GM21526 (cell line): Measurements from ENCODE around the gene PNMA8B.
"Not testable (repeated sequence)": the region's sequence is repeated elsewhere in the genome, so short reads cannot be mapped to it uniquely, and the experiment has no call there.

ENCODE experiments used
- ATAC-seq: cut with Tn5 transposase; IDR thresholded peaks from one replicate; pipeline ENCODE4 v1.9.1; 2021; ENCODE audit warnings: moderate library complexity; ENCODE audit not compliant: unreplicated experiment, low FRiP score

Gene PNMA8B

DNA sequence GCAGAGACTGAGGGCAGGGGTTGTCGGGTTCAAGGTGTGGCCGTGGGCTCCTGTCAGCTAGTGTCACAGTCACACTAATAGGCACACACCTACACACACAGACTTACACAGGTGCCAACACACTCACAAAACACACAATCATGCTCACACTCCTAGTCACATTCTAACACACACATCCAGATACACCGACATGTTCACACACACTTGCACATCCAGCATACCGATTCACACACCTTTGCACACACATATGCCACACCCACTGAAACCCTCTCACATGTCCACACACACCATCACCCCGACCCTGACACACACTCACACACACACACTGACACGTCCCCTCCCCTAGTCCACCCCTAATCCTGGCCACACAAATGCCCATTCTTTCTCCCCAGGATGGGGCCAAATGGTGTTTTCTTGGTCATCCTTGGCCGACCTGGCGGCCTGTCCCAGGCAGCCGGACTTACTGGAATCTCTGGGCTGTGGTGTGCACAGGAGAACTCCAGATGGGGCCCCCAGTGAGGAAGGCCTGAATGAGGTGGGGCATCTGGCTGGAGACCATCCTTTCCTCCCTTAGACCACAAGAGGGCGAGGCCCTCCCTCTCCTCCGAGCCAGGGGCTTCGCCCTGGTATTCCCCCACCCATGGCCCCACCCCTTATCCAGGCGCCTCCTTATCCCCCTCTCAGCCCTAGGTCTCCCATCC is 19.1 kb upstream of the PNMA8B start:
- ATAC-seq = no peak

DNA sequence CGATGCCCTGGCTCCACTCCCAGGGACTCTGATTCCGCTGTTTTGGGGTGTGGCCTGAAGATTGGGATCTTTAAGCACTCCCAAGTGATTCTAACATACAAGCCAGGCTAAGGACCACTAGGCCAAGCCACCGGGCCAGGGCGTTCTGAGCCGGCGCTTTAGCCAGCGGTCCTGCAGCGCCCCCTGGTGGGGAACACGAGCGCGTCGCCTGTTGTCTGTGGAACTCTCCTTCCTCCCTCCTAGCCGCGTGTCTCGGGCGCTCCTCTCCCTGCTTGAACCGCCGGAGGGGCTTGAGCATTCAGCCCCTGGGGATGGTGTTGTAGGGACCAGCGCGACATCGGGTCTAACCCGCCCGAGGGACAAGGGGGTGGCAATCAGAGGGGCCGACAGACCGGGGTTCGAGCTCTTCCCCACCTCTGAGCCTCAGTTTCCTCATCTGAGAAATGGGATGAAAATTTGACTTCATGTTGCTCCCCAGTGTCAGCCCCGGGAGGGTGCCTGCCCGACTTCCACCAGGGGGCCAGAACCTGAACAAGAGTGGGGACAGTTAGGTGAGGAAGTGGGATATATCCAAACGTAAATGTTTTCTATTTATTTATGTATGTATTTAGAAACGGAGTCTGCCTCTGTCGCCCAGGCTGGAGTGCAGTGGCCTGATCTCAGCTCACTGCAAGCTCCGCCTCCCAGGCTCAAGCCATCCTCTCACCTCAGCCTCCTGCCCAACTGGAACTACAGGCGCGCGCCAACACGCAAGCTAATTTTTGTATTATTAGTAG is 18.0 kb upstream of the PNMA8B start:
- no peak for ATAC-seq

DNA sequence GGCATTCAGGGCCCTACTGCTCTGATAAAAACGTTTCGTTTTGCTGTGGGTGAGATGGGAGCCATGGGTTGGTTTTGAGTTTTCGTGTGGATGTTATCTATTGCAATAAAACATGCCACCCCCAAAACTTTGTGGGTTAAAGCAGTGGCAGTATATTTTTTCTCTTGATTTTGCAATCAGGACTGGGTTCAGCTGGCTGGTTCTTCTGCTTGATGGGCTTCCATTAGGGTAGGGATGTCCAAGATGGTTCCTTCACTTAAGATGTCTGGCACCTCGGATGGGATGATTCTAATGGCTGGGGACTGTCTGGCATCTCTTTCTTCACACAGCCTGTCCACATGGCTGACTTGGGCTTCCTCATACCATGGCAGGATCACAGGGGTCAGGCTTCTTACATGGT is 15.6 kb upstream of the PNMA8B start:
- ATAC-seq = no peak

DNA sequence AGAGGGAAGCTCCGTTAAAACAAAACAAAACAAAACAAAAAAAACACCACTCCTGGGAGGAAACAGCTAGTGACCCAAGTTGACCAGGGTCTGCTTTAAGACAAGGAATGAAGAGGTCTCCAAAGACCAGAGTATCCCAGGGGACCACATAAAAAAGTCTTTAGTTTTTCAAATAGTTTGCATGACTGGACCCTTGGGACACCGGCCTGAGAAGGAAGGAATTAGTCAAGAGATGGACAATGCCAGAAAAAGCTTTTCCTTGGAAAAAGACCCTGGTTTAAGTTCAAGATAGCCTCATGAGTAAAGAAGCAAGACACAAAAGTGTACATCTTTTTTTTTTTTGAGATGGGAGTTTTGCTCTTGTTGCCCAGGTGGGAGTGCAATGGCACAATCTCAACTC is 12.5 kb upstream of the PNMA8B start:
- ATAC-seq = no peak

DNA sequence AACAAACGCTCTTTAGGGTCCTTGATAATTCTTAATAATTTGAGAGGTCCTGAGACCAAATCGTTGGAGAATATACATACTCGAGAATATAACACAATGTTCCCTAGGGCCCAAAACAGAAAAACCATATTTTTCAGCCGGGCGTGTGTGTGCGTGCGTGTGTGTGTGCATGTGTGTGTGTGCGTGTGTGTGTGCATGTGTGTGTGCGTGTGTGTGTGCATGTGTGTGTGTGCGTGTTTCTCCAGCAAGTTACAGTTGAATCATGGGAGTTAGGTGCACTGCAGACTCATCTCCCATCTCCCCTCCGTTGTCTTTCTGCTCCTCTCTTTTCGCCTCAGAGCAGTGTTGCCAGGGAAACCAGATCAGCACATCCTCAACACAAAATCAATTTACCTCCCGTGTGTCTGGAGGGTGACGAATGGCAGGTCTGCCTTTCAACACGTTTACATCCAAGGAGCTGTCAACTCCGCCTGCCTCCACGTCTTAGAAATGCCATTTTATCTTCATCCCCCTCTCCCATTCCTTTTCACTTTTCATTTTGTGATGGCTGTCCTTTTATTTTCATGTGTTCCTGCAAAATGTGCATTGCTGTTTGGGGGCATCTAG is 8.3 kb upstream of the PNMA8B start:
- ATAC-seq = no peak

DNA sequence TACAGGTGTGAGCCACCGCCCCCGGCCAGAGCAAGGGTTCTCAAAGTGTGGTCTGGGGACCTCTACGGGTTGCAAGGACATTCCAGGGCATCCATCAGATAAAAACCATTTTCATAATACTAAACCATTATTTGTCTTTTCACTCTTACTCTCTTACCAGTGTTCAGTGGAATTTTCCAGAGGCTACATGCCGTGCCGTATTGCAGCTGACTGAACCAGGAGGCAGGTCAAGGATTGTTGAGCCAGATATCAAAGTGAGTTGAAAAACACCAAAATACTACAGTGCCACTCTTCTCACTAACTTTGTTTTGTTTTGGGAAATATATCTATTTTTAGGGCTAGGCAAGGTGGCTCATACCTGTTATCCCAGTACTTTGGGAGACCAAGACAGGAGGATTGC is 7.2 kb upstream of the PNMA8B start:
- ATAC-seq = no peak

DNA sequence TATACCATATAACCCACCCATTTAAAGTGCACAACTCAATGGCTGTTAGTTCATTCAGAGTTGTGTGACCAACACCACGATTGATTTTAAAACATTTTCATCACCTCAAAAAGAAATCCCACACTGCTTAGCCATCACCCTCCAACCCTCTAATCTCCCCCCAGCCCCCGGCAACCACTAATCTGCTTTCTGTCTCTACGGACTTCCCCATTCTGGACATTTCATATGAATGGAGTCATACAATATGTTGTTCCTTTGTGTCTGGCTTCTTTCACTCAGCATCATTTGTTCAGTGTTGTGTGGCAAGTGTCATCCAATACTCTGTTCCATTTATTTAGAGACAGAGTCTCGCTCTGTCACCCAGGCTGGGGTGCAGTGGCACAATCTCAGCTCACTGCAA is 4.0 kb upstream of the PNMA8B start:
- ATAC-seq = no peak

DNA sequence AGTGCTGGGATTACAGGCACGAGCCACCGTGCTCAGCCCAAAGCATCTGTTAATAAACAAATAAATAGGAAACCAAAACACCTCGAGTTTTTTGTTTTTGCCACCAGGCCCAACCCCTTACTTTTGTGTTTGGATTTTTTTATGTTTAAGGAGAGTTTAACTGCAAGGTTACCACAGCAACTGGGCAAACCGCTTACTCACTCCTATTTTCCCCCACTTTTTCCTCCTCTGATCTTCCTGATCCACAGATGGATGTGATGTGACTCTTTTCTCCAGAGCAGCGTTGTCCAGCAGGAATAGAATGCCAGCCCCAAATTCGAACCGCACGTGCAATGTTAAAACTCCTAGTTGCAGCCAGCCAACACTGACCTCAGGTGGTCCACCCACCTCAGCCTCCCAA is 2.1 kb upstream of the PNMA8B start:
- no peak for ATAC-seq

DNA sequence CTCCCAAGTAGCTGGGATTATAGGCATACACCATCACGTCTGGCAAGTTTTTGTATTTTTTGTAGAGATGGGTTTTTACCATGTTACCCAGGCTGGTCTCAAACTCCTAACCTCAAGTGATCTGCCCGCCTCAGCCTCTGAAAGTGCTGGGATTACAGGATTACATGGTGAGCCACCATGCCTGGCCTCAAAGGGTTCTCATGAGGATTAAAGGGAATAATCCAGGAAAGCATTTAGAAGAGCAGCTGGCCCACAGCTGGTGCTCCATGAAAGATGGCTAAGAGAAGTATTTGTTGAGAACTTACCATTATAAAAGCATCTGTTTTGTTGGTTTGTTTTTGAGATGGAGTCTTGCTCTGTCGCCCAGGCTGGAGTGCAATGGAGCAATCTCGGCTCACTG is 1.2 kb upstream of the PNMA8B start:
- ATAC-seq = not testable (repeated sequence)

DNA sequence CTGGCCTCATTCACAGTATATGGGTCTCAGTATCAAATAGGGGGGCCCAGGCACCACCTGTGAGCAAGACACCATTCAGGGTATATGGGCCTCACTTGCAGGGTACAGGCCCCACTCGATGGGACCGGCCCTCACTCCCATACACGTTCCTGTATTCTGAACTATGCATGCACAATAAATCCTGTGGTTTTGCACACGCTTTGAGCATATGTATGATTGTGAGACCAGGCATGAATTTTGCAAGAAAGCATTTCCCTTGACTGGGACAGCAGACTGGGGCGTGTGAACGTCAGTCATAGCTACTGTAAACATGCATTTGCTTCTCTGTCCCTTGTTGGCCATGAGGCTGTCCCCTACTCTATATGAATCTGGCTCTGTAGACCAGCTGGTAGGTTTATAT is 637 bp upstream of the PNMA8B start:
- no peak for ATAC-seq

DNA sequence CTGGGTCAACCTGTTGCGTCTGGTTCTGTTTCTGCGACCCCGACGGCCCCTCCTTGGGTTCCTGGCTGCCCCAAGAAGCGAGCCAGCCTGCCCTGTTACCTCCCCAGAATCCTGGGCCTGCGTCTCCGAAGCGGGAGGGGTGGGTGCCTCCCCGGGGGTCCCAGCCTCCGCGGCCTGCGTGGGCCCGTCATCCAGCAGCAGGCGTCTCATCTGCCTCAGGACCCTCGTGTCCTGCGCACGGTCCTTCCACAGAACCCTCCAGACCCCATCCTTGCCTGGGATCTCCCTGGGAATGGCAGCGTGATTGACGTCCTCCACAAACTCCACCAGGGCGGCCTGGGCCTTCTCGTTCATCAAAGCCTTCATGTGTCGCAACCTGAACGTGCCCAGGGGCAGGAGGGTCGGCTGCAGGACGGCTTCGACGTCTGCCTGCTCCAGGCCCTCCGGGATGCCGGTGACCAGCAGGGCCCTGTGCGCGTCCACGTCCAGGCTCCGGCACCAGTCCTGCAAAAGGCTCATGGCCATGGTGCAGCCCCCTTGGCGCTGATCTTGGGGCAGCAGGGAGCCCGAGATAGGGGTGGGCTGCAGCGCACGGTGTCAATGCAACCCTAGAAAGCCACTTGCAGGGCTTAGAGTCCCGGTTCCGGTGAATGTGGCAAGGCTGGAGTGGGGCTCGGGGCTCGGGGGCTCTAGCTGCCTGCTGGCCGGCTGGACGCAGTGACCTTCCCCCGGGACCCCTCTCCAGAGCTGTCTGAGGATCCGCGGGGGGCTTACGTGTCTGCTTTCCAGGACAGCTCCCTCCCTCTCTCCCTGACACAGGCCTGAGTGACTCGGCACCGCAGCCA is 504 bp downstream of the PNMA8B start:
- ATAC-seq = no peak

DNA sequence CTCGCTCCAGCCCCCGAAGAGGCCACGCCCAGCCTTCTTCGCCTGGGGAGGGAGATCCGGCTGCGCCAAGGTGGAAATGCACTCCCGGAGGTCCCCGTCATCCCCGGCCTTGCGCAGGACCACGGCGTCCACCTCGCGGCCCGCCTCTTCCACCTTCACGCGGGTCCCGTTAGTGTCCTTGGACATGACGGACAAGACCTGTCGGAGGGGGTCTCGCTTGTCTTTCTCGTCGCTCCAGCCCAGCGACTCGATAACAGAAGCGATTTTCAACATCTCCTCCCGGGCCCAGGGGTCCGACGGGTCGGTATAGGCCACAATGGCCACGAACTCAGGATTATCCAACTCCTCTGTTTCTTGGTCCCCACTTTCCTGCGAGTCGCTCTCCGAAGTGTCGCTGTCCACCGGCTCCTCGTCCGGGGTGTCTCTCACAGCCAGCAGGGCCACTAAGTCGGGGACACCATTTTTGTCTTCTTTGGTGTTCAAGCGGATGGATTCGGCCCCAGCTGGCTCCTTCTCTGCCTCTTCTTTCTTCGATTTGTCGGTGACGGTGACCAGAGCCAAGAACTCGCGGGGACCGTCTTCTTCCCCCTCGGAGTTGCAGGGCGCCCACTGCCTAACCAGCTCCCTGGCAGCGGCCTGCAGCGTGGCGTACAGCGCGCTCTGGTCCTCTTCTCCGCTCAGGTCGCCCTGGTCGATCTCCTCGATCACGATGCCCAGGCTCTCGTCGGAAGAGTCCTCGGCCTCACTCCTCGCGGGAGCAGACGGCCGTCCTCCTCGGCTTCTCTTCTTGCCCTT is 1.3 kb downstream of the PNMA8B start:
- ATAC-seq = no peak

DNA sequence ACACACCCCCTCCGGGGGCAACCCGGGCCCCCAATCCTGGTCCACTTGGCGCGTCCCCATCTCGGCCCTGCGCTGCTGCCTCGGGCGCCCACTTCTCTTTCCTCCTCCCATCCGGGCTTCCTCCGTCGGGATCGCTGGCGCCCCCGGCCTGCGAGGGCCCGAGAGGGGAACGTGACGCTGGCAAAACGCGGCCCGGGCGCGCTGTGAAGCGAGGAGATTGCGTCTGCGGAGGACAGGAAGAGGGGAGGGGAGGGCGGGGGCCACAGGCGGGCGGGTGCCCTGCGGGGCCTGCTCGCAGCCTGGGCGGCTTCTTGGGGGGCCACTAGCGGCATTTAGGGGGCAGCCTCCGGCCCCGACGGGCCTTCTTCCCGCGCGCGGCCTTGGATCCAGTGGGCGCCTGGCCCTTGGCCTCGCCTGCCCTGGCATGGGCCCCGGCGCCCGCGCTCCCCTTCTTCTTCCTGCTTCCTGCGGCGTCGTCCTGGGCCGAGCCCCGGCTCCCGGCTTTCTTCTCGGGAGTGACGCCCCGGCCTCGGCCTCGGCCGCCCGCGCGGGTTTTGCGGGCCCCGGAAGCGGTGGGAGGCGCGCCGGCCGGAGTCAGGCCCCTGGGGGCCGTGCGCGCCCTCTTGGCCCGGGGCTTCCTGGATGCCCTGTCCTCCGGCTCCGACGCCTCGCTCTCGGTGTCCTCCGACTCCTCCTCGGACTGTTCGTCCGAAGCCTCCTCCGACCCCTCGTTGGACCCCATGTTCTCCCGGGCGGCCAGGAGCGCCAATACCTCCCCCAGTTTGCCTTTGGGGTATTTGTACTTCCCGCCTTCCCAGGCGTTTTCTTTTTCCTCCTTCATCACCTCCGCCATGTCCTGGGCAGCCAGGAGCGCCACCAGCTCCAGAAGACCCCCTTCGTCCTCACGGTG is 2.2 kb downstream of the PNMA8B start:
- no peak for ATAC-seq

DNA sequence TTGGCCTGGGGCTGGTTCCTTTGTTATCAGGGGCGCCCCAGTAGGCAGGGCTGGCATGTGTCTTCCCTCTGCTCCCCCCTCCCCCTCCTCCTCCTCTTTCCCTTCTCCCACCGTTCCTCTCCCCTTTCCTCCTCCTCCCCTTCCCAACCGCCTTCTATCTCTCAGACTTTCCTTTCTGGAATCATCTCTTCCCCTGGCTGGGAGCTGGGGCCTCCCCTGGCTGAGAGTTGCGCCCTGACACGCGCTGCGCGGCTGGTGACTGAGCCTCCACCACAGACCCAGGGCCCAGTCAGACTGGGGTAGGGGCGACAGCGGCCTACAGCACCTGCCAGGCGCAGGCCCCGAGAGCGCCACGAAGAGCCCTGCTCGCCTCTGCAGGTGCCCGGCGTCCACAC is 2.8 kb downstream of the PNMA8B start:
- no peak for ATAC-seq

DNA sequence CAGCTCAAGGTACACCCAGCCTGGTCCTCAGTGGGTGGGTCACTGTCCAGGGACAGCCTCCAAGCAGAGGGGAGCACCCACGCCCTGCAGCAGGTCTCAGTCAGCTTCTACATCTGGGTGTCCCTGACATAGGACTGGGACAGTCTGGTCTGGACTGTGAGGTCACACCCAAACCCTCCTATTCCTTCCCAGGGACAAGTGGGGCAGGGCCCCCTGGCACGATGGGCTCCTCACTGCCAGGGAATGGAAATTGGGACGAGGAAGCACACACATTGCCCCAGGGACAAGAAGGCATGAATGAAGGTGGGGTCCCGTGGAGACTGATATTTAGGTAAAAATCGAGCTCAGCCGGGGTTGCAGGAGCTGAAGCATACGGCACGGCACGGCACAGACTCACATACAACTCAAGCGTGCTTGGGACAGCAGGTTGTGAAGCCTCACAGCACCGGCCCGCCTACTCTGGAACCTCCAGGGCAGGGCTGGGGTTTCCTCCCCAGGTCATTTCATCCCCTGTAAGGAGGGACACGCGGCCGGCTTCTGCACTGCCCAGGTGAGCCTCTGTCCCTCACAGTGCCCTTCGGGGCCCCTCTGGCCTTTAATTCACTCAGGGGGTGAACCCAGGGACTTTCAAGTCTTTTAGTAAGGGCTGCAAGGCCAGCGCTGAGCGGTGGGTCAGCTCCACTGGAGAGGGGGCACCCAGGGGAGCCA is 3.5 kb downstream of the PNMA8B start:
- ATAC-seq = no peak

DNA sequence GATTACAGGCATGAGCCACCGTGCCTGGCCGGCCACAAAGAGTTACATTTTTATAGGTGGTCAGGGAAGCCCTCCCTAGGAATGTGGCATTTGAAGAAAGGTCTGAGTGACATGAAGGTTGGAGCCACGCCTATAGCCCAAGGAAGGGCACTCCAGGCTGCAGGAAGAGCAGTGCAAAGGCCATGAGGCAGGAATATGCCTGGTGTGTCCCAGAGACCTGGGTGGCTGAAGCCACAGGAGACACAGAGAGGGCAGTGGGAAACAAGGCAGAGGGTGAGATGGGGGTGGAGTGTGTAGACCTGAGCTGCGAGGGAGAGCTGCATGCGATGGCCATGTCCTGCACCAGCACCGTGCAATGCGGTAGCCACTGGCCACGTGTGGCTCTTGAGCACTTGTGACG is 4.9 kb downstream of the PNMA8B start:
- ATAC-seq = no peak

DNA sequence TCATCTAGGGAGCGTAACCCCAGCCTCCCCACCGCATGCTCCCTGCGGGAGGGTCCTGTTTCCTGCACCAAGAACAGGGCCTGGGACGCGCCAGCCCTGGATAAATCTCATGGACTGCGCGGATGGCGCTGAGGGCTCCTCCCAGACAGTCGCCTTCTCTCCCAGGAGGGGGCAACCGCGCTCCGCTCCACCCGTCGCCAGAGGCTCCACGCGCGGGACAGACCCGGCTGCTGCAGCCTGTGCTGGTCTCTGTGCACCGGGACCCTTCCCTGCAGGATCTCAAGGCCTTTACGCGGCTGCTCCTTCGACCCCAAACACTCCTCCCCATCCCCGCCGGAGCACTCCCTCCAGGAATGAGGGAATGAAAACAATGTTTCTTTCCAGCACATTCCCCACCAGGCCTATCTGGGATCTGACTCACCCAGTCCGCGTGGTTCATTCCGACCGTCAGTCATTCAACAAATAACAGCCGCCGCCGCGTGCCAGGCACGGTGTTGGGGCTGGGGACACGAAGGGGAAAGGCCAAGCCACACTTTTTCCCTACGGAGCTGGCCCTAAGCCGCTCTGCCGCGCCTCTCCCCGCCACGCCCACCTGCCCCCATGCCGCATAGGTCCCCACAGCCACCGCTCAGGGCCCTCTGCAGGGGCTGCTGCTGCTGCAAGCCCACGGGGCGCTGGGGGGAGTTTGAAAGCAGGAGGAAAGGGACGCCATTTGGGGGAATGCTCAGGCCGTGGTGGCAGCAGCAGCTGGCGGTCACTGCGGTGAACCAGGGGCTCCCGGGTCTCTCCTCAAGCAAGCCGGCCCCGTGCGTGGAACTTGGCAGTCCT is 6.0 kb downstream of the PNMA8B start:
- ATAC-seq = no peak

DNA sequence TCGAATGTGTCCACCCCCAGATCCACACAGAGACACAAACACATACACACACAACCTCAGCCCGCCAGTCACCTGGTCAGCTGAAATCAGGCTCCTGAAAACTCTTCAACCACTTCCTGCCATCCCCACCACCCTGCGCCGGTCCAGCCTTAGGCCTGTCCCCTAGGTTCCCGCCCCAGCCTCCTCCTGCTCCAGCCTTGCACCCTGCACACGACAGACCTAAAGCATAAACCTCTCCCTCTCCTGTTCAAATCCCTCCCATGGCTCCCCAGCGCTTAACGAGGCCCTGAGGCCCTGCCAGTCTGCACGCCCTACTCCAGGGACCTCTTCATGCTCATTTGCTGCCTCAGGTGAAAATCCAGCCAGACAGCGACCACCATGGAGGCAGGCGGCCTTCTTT is 7.1 kb downstream of the PNMA8B start:
- no peak for ATAC-seq
